K562 (cell line): ENCODE results near the gene RHBDL3. TPM values are rescaled to one million over a fixed set of nuclear protein-coding genes. Genes with fewer than 3 reads are reported as not detected.

ENCODE experiments used
- ATAC-seq: fragments of 200-7000 bp; cut with Tn5 transposase; 3 replicates; pipeline ENCODE4 v1.9.1; 2020; ENCODE audit warnings: moderate library complexity
- BruUV-seq: library from RNA; stranded (reverse); fragments of 400-500 nt; replicated peaks from 2 replicates; lab custom pipeline; 2021; lab: Mats Ljungman, UMichigan
- CTCF ChIA-PET: fragments of 300-600 bp; formaldehyde crosslinking; extraction: SDS; loops from one replicate; lab custom pipeline; 2021; ENCODE audit warnings: low intra/inter-chr PET ratio; lab: Yijun Ruan, JAX
- POLR2A ChIA-PET: fragments of 300-600, 350-650 bp; sonication (Branson Sonifier 250); formaldehyde crosslinking; extraction: SDS; loops from one replicate; lab custom pipeline; 2021; ENCODE audit warnings: antibody characterized with exemption, inconsistent platforms; lab: Yijun Ruan, JAX
- DNase-seq, 4 experiments: peaks; one replicate each; pipeline versions ENCODE4 v3.0.0 to v3.0.0-alpha.2; 2011 to 2018; ENCODE audit warnings: low spot score in 3 of 4, mixed read lengths in 3 of 4; ENCODE audit errors: extremely low read depth in 1 of 4
- FAIRE-seq: peaks from 2 replicates; lab custom pipeline; 2011; peaks lifted over from hg19 to GRCh38; lab: Jason Lieb, UNC
- H2AFZ ChIP-seq: 2 replicates; pipeline ENCODE4 v1.6.0; 2011; ENCODE audit warnings: low read depth, low read length, control low read depth, inconsistent platforms
- H3K27ac ChIP-seq: fragments of 200-600 bp; 3 replicates; pipeline ENCODE4 v1.8.0; 2011; ENCODE audit warnings: low read depth, mild to moderate bottlenecking, control low read depth, inconsistent platforms, low read length, moderate library complexity, mixed read lengths; ENCODE audit errors: extremely low read depth
- H3K27me3 ChIP-seq, 2 experiments: fragments of 300-600 bp in 1 of 2; 2 replicates in 1 of 2; 3 replicates in 1 of 2; pipeline versions ENCODE4 v1.6.0 to v1.8.0; 2011; ENCODE audit warnings: inconsistent platforms in 2 of 2, low read length in 2 of 2, mild to moderate bottlenecking in 1 of 2, mixed read lengths in 1 of 2, moderate library complexity in 1 of 2; ENCODE audit not compliant: control insufficient read depth in 2 of 2, insufficient read depth in 2 of 2
- H3K36me3 ChIP-seq: fragments of 300-600 bp; 3 replicates; pipeline ENCODE4 v1.8.0; 2011; ENCODE audit warnings: mild to moderate bottlenecking, low read length, inconsistent platforms; ENCODE audit not compliant: control insufficient read depth, insufficient read depth
- H3K4me1 ChIP-seq, 2 experiments: fragments of 200-600 bp in 1 of 2; replicated peaks in 1 of 2; 2 replicates in 1 of 2; 3 replicates in 1 of 2; pipeline versions ENCODE4 v1.5.1 to v1.8.0; 2011; ENCODE audit warnings: inconsistent platforms in 2 of 2, low read length in 2 of 2, mild to moderate bottlenecking in 1 of 2, mixed read lengths in 1 of 2, moderate library complexity in 1 of 2; ENCODE audit not compliant: control insufficient read depth in 2 of 2, insufficient read depth in 2 of 2
- H3K4me2 ChIP-seq: 2 replicates; pipeline ENCODE4 v1.6.1; 2011; ENCODE audit warnings: low read length, control low read depth, inconsistent platforms, mixed read lengths; ENCODE audit not compliant: insufficient read depth
- H3K4me3 ChIP-seq: fragments of 200-600 bp; sonication (generic), shearing (Covaris generic); 2 replicates; pipeline ENCODE4 v1.5.1; 2016; ENCODE audit warnings: control low read depth, inconsistent platforms
- H3K79me2 ChIP-seq: fragments of 200-600 bp; 3 replicates; pipeline ENCODE4 v1.8.0; 2011; ENCODE audit warnings: low read length, inconsistent platforms; ENCODE audit not compliant: control insufficient read depth, insufficient read depth
- H3K9ac ChIP-seq, 2 experiments: 2 replicates each; pipeline versions ENCODE4 v1.6.0 to v1.6.1; 2011; ENCODE audit warnings: low read depth in 2 of 2, low read length in 2 of 2, control low read depth in 1 of 2, inconsistent platforms in 1 of 2, mild to moderate bottlenecking in 1 of 2, mixed read lengths in 1 of 2; ENCODE audit not compliant: insufficient read depth in 1 of 2
- H3K9me1 ChIP-seq: one replicate; pipeline ENCODE4 v1.6.0; 2011; ENCODE audit warnings: inconsistent platforms, mild to moderate bottlenecking, low read length, moderate library complexity; ENCODE audit not compliant: control insufficient read depth, insufficient read depth
- H3K9me3 ChIP-seq: replicated peaks from 2 replicates; pipeline ENCODE4 v1.5.1; 2011; ENCODE audit warnings: low read depth, low read length, inconsistent platforms; ENCODE audit not compliant: control insufficient read depth, insufficient read depth
- H4K20me1 ChIP-seq: replicated peaks from 2 replicates; pipeline ENCODE4 v1.6.1; 2011; ENCODE audit warnings: low read length, inconsistent platforms, mixed read lengths; ENCODE audit not compliant: control insufficient read depth, insufficient read depth
- CREB1 ChIP-seq, 2 experiments: sonication (generic) in 1 of 2; formaldehyde crosslinking in 1 of 2; IDR thresholded peaks; 2 replicates each; pipeline versions ENCODE4 v1.6.1 to v1.8.0; 2012 to 2022; ENCODE audit warnings: inconsistent platforms in 1 of 2, mild to moderate bottlenecking in 1 of 2, missing genetic modification reagents in 1 of 2, moderate library complexity in 1 of 2
- FOS ChIP-seq: IDR thresholded peaks from 3 replicates; pipeline ENCODE4 v1.6.1; 2011; ENCODE audit not compliant: insufficient read length; ENCODE audit errors: extremely low read depth
- FOXA1 ChIP-seq: fragments of 450-650 bp; IDR thresholded peaks from 2 replicates; pipeline ENCODE4 v1.6.1; 2016; ENCODE audit warnings: mild to moderate bottlenecking, borderline replicate concordance
- HDAC6 ChIP-seq: IDR thresholded peaks from 2 replicates; pipeline ENCODE4 v1.6.1; 2012; ENCODE audit warnings: low read depth, mild to moderate bottlenecking, control low read depth, inconsistent platforms, low read length, moderate library complexity
- HLTF ChIP-seq: fragments of 450-650 bp; IDR thresholded peaks from 2 replicates; pipeline ENCODE4 v1.6.1; 2016
- HSF4 ChIP-seq: fragments of 250-450 bp; sonication (Bioruptor Pico); IDR thresholded peaks from 2 replicates; pipeline ENCODE4 v2.1.2; 2022; ENCODE audit warnings: mild to moderate bottlenecking, moderate library complexity, borderline replicate concordance
- KAT2B ChIP-seq: IDR thresholded peaks from one replicate; pipeline ENCODE4 v1.6.1; 2012; ENCODE audit warnings: low read depth, mild to moderate bottlenecking, control low read depth, inconsistent platforms, low read length, moderate library complexity
- LARP7 ChIP-seq: fragments of 450-650 bp; IDR thresholded peaks from 2 replicates; pipeline ENCODE4 v1.6.1; 2016
- SIN3B ChIP-seq: fragments of 450-650 bp; IDR thresholded peaks from 2 replicates; pipeline ENCODE4 v1.6.1; 2017; ENCODE audit warnings: low read depth, mild to moderate bottlenecking, moderate library complexity
- SMARCB1 ChIP-seq: IDR thresholded peaks from 2 replicates; pipeline ENCODE4 v1.6.1; 2011; ENCODE audit warnings: improper control_type of control experiment, low read depth; ENCODE audit not compliant: insufficient read length
- ZNF253 ChIP-seq: fragments of 250-450 bp; sonication (Bioruptor Pico); conservative IDR thresholded peaks from 2 replicates; pipeline ENCODE4 v1.6.1; 2021; ENCODE audit warnings: mild to moderate bottlenecking
- ZNF408 ChIP-seq: fragments of 250-450 bp; sonication (Bioruptor Pico); IDR thresholded peaks from 2 replicates; pipeline ENCODE4 v1.4.0; 2020; ENCODE audit warnings: low read depth, mild to moderate bottlenecking, moderate library complexity
- ZNF561 ChIP-seq: fragments of 450-650 bp; formaldehyde crosslinking; conservative IDR thresholded peaks from 2 replicates; pipeline ENCODE4 v1.4.0; 2020; ENCODE audit warnings: mild to moderate bottlenecking, moderate library complexity
- ZNF77 ChIP-seq: fragments of 250-450 bp; sonication (Bioruptor Pico); IDR thresholded peaks from 2 replicates; pipeline ENCODE4 v1.5.0; 2020
- WGBS: fragments of 100-300 bp; shearing (Covaris generic); methylation state at CpG from one replicate; pipeline ENCODE4 v1.1.6; 2016; ENCODE audit warnings: low coverage, mixed read lengths; ENCODE audit not compliant: insufficient coverage; ENCODE audit errors: missing lambda C conversion rate; 5-methylcytosine and 5-hydroxymethylcytosine counted together
- in situ Hi-C: fragments of 300-500 bp; cut with MboI; formaldehyde crosslinking; loops from 4 replicates; pipeline ENCODE4 v1.15.0; 2018; ENCODE audit warnings: inconsistent platforms, mixed read lengths
- intact Hi-C: fragments of 100-400 bp; cut with micrococcal nuclease; formaldehyde crosslinking; loops from 2 replicates; pipeline ENCODE4 v1.14.2; 2022
- polyA plus RNA-seq, 8 experiments: library from polyadenylated mRNA; depleted of rRNA in 4 of 8; stranded (reverse) in 5 of 8; unstranded in 3 of 8; fragments of >200 nt; fragmentation: Nextera tagmentation in 2 of 8; fragmentation: Illumina TruSeq in 1 of 8; extraction: Ambion mirVana in 2 of 8; extraction: Trizol in 1 of 8; gene quantifications; 2 replicates each; pipeline versions ENCODE4 v1.2.1 to v1.2.3, GENCODE V29; 2011 to 2014; ENCODE audit warnings: inconsistent platforms in 1 of 8, missing spikeins in 1 of 8
- total RNA-seq, 7 experiments: library from RNA; depleted of rRNA in 6 of 7; stranded (reverse); fragments of >200 nt in 6 of 7; fragmentation: Illumina TruSeq in 2 of 7; extraction: Trizol in 2 of 7; gene quantifications; 2 replicates each; pipeline versions ENCODE4 v1.2.1 to v1.2.3, GENCODE V29; 2011 to 2021; ENCODE audit warnings: low replicate concordance in 1 of 7
- TF ChIP-seq, protein P1 (sequence below): sonication (generic); formaldehyde crosslinking; IDR thresholded peaks from 2 replicates; pipeline ENCODE4 v1.8.1; 2022; ENCODE audit warnings: missing genetic modification reagents
- TF ChIP-seq, protein P2 (sequence below): fragments of 450-650 bp; IDR thresholded peaks from 2 replicates; pipeline ENCODE4 v1.6.1; 2017; ENCODE audit warnings: antibody characterized with exemption
- TF ChIP-seq, protein P3 (sequence below): fragments of 450-650 bp; IDR thresholded peaks from 2 replicates; pipeline ENCODE4 v1.6.1; 2016; ENCODE audit warnings: borderline replicate concordance
- TF ChIP-seq, protein P4 (sequence below): fragments of 250-450 bp; sonication (Bioruptor Pico); IDR thresholded peaks from 2 replicates; pipeline ENCODE4 v1.5.0; 2021

Gene RHBDL3
- total and polyA plus RNA-seq, 9 of the 15 experiments (the other 6 are each of a cell fraction or from before 2014, with no cell fraction given): 0.06 to 0.31 (median 0.09) TPM; not detected in 4

DNA sequence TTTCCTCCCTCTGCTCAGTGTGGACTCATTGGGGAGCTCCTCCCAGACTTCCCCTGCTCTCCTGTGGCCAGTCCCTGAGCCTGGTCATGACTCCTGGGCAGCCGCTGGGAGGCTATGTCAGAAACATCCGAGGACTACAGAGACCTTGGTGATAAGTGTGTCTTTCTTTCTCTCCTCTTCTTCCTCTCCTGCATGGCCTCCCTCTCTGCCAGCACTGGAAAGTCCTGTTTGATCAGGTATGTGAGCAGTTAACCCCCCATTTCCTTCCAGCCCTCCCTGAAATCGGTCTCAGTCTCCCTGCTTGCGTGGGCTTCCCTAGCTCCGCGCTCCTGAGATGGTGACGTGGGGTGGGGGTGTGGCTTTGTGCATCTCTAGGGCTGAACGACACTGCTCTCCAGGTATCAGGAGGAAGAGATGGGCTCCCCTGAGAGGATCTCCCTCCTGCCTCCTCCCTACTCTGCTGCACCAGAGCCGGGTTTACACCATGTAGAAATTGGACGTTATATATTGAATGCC, 2.1 kb downstream of the RHBDL3 start:
- intact Hi-C loops: no loop called here
- Histone ChIP-seq H3K9me3 (no peaks in the 10 kb centered on the region), H3K79me2 (no peaks in the 10 kb centered on the region), H3K4me2 (peak overlapping the region; percentile 24; the same call in 1 of the 2 replicates), H4K20me1 (peaks cover 28% of the 10 kb centered on the region), H2AFZ (0 out of 2 replicates have a peak overlapping the region, but pooled peaks have one; percentile 14), H3K36me3 (no peaks in the 10 kb centered on the region), H3K9ac (peak overlapping the region in 1 of 2 experiments; percentile 13; a peak in 1 of 4 replicates), H3K27ac (no peak overlapping the region), H3K27me3 (peaks cover 54 to 69% of the 10 kb centered on the region in 2 experiments), H3K9me1 (peaks cover 1% of the 10 kb centered on the region), H3K4me3 (no peak overlapping the region), H3K4me1 (peaks cover 0 to 15% of the 10 kb centered on the region in 2 experiments; a peak in 4 of 5 replicates)
- 4% methylated on average over 10 of the region's 10 CpGs for WGBS
- no TSS peak for BruUV-seq
- FAIRE-seq (no peak), DNase-seq (no peak), ATAC-seq (peak; percentile 72)
- ChIA-PET CTCF (no interaction called here), POLR2A (no interaction called here)
- in situ Hi-C loops: no loop called here
- TF ChIP-seq, protein P1, sequence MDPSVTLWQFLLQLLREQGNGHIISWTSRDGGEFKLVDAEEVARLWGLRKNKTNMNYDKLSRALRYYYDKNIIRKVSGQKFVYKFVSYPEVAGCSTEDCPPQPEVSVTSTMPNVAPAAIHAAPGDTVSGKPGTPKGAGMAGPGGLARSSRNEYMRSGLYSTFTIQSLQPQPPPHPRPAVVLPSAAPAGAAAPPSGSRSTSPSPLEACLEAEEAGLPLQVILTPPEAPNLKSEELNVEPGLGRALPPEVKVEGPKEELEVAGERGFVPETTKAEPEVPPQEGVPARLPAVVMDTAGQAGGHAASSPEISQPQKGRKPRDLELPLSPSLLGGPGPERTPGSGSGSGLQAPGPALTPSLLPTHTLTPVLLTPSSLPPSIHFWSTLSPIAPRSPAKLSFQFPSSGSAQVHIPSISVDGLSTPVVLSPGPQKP (CRISPR knock-in tag): no peak
- TF ChIP-seq HSF4 (CRISPR knock-in tag): no peak
- no peak for TF ChIP-seq LARP7
- no peak for TF ChIP-seq FOS
- TF ChIP-seq, protein P2, sequence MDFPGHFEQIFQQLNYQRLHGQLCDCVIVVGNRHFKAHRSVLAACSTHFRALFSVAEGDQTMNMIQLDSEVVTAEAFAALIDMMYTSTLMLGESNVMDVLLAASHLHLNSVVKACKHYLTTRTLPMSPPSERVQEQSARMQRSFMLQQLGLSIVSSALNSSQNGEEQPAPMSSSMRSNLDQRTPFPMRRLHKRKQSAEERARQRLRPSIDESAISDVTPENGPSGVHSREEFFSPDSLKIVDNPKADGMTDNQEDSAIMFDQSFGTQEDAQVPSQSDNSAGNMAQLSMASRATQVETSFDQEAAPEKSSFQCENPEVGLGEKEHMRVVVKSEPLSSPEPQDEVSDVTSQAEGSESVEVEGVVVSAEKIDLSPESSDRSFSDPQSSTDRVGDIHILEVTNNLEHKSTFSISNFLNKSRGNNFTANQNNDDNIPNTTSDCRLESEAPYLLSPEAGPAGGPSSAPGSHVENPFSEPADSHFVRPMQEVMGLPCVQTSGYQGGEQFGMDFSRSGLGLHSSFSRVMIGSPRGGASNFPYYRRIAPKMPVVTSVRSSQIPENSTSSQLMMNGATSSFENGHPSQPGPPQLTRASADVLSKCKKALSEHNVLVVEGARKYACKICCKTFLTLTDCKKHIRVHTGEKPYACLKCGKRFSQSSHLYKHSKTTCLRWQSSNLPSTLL: no peak
- no peak for TF ChIP-seq SIN3B
- TF ChIP-seq CREB1 (IDR thresholded peaks at IDR 0.05): no peak
- TF ChIP-seq CREB1 (CRISPR knock-in tag; IDR thresholded peaks at IDR 0.05): no peak
- TF ChIP-seq, protein P3, sequence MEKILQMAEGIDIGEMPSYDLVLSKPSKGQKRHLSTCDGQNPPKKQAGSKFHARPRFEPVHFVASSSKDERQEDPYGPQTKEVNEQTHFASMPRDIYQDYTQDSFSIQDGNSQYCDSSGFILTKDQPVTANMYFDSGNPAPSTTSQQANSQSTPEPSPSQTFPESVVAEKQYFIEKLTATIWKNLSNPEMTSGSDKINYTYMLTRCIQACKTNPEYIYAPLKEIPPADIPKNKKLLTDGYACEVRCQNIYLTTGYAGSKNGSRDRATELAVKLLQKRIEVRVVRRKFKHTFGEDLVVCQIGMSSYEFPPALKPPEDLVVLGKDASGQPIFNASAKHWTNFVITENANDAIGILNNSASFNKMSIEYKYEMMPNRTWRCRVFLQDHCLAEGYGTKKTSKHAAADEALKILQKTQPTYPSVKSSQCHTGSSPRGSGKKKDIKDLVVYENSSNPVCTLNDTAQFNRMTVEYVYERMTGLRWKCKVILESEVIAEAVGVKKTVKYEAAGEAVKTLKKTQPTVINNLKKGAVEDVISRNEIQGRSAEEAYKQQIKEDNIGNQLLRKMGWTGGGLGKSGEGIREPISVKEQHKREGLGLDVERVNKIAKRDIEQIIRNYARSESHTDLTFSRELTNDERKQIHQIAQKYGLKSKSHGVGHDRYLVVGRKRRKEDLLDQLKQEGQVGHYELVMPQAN: no peak
- TF ChIP-seq, protein P4, sequence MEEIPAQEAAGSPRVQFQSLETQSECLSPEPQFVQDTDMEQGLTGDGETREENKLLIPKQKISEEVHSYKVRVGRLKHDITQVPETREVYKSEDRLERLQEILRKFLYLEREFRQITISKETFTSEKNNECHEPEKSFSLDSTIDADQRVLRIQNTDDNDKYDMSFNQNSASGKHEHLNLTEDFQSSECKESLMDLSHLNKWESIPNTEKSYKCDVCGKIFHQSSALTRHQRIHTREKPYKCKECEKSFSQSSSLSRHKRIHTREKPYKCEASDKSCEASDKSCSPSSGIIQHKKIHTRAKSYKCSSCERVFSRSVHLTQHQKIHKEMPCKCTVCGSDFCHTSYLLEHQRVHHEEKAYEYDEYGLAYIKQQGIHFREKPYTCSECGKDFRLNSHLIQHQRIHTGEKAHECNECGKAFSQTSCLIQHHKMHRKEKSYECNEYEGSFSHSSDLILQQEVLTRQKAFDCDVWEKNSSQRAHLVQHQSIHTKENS (CRISPR knock-in tag): no peak
- TF ChIP-seq HLTF: no peak
- TF ChIP-seq ZNF561: no peak
- no peak for TF ChIP-seq KAT2B
- TF ChIP-seq ZNF253 (CRISPR knock-in tag): no peak
- no peak for TF ChIP-seq ZNF77 (CRISPR knock-in tag)
- TF ChIP-seq FOXA1: no peak
- no peak for TF ChIP-seq SMARCB1
- TF ChIP-seq ZNF408: no peak
- TF ChIP-seq HDAC6: no peak
